ENCODE data around the gene C19orf81. TPM values are rescaled to one million over a fixed set of nuclear protein-coding genes. Genes with fewer than 3 reads are reported as not detected.
"Not testable (repeated sequence)": the region's sequence is repeated elsewhere in the genome, so short reads cannot be mapped to it uniquely, and the experiment has no call there.

Gene C19orf81
- total and polyA plus RNA-seq, 2 of the 4 experiments (the other 2 are of a cell fraction): 0.31 TPM; not detected in 1

DNA sequence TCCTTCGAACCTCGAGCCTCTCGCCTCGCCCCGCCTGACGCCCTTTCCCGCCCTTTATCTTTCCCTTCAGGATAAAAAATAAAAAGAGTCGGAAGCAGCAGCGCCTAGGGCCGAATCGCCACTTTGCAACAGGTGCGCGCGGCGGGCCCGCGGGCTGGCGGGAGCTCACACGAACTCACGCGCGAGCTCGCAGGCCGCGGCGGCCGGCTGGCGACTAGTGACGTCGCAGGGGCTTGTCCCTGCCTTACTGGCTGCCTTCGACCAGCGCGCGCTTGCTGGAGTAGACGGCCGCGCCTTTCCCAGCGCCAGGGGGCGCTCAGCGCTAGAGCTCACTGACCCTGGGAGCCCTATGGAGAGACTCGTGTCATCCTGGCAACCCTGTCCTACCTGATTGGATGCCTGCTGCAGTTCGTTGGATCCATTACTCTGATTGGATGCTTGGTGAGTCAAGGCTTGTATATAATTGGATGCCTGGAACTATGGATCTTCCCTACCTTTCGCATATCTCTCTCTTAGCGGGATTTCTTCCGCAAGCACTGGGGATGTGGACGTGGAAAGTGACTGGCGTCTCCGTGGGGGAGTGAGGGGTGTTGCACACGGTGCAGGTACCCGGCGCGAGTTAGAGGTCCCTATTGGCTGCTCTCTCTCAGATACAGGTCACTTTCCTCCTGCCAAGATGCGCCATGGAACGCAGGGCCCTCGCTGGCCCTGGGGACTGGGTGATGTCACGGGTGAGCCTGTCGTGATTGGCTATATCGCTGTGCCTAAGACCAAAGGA lies 43.0 kb upstream of the C19orf81 start:
- CTCF ChIA-PET; H4K8ac ChIP-seq (ENCODE audit: low read depth in 2 of 2, low read length in 2 of 2); H4K20me1 ChIP-seq (ENCODE audit: insufficient read depth, low read length); H4K91ac ChIP-seq (ENCODE audit: insufficient read depth, low read depth, low read length); H3K36me3 ChIP-seq (ENCODE audit: control insufficient read depth, insufficient read depth, low read length); H2AK9ac ChIP-seq (replicated peaks; ENCODE audit: low read depth, low read length, poor library complexity); H3K79me1 ChIP-seq (ENCODE audit: low read depth in 1 of 2, low read length in 2 of 2); H2BK15ac ChIP-seq (ENCODE audit: low read depth, low read length); H2BK5ac ChIP-seq (ENCODE audit: low read depth, low read length, poor library complexity, severe bottlenecking); H3K23ac ChIP-seq (ENCODE audit: low read depth, low read length); H3K56ac ChIP-seq (ENCODE audit: extremely low read depth, insufficient read depth, low read length); H3K27ac ChIP-seq (ENCODE audit: insufficient read depth, low read length); H2AFZ ChIP-seq (replicated peaks; ENCODE audit: low read length, poor library complexity); H3K27me3 ChIP-seq (ENCODE audit: control insufficient read depth, insufficient read depth, low read length); H3K9me3 ChIP-seq (ENCODE audit: control insufficient read depth, insufficient read depth, low read length); H3K9me1 ChIP-seq (ENCODE audit: insufficient read depth, low read length); DNase-seq; intact Hi-C loops (cut with micrococcal nuclease); dilution Hi-C loops (cut with HindIII; ENCODE audit: low sequenced_read_pairs, unreplicated experiment); POLR2A ChIA-PET (ENCODE audit: unreplicated experiment); H3K4me1 ChIP-seq (ENCODE audit: control insufficient read depth, insufficient read depth, low read length); H3K4me2 ChIP-seq (ENCODE audit: low read depth, low read length); H3K18ac ChIP-seq (ENCODE audit: low read depth, low read length); ATAC-seq (ENCODE audit: low read depth); H2BK120ac ChIP-seq (ENCODE audit: low read depth, low read length); H3K4ac ChIP-seq (ENCODE audit: low read depth, low read length); H3K14ac ChIP-seq (replicated peaks; ENCODE audit: low read depth, low read length); BruUV-seq (replicated peaks); in situ Hi-C loops (cut with MboI; ENCODE audit: low sequenced_read_pairs); H2AK5ac ChIP-seq (ENCODE audit: low read depth, low read length); H3K9ac ChIP-seq (ENCODE audit: low read depth, low read length); H3K4me3 ChIP-seq (ENCODE audit: insufficient read depth, low read depth, low read length); H4K5ac ChIP-seq (ENCODE audit: low read depth, low read length); H2BK20ac ChIP-seq (ENCODE audit: low read depth, low read length): not testable (repeated sequence)
- WGBS, 2 experiments (ENCODE audit: extremely low coverage in 2 of 2, insufficient read length in 1 of 2): 79% methylated on average over 6 of the region's 58 CpGs; no CpG with 5 or more reads in 1 of the 2 experiments
- peak; percentile 75 for TF ChIP-seq RFX5 (IDR thresholded peaks at IDR 0.05; ENCODE audit: low read depth, low read length)
- TF ChIP-seq, protein P1, sequence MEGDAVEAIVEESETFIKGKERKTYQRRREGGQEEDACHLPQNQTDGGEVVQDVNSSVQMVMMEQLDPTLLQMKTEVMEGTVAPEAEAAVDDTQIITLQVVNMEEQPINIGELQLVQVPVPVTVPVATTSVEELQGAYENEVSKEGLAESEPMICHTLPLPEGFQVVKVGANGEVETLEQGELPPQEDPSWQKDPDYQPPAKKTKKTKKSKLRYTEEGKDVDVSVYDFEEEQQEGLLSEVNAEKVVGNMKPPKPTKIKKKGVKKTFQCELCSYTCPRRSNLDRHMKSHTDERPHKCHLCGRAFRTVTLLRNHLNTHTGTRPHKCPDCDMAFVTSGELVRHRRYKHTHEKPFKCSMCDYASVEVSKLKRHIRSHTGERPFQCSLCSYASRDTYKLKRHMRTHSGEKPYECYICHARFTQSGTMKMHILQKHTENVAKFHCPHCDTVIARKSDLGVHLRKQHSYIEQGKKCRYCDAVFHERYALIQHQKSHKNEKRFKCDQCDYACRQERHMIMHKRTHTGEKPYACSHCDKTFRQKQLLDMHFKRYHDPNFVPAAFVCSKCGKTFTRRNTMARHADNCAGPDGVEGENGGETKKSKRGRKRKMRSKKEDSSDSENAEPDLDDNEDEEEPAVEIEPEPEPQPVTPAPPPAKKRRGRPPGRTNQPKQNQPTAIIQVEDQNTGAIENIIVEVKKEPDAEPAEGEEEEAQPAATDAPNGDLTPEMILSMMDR (conservative IDR thresholded peaks at IDR 0.05; ENCODE audit: low read depth, low read length): 0 out of 2 replicates have a peak, but pooled peaks have one; percentile 5
